C4-2B (cell line): ENCODE data around the gene CNN1.

Experiments used
- H3K27ac ChIP-seq: fragments of 450-650 bp; 2 replicates; pipeline ENCODE4 v1.5.1; 2017
- ZFX ChIP-seq: fragments of 450-650 bp; IDR thresholded peaks from 2 replicates; pipeline ENCODE4 v1.6.1; 2017
- TF ChIP-seq, protein P1 (sequence below): fragments of 450-650 bp; conservative IDR thresholded peaks from 2 replicates; pipeline ENCODE4 v1.5.1; 2017; ENCODE audit warnings: mild to moderate bottlenecking

CNN1 gene

DNA sequence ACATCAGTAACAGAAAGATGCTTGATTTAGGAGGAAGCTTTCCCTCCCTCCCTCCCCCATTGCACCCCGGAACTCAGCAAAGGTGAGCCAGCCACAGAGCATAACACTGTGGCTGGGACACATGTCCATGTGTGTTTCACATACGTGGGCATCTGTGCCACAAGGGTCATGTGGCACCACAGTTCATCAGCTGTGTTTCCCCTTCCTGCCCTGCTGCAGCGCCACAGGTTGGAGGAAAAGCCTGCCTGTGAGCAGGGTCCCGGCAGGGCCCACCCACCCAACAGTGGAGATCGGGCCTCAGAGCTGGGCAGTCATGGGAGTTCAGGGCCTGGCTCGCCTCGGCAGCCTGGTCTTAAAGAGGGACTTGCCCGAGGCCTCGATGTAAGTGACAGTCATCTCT lies 36.0 kb downstream of the CNN1 start:
- H3K27ac ChIP-seq = no peak overlapping the region
- TF ChIP-seq ZFX = no peak
- TF ChIP-seq, protein P1, sequence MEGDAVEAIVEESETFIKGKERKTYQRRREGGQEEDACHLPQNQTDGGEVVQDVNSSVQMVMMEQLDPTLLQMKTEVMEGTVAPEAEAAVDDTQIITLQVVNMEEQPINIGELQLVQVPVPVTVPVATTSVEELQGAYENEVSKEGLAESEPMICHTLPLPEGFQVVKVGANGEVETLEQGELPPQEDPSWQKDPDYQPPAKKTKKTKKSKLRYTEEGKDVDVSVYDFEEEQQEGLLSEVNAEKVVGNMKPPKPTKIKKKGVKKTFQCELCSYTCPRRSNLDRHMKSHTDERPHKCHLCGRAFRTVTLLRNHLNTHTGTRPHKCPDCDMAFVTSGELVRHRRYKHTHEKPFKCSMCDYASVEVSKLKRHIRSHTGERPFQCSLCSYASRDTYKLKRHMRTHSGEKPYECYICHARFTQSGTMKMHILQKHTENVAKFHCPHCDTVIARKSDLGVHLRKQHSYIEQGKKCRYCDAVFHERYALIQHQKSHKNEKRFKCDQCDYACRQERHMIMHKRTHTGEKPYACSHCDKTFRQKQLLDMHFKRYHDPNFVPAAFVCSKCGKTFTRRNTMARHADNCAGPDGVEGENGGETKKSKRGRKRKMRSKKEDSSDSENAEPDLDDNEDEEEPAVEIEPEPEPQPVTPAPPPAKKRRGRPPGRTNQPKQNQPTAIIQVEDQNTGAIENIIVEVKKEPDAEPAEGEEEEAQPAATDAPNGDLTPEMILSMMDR = no peak

DNA sequence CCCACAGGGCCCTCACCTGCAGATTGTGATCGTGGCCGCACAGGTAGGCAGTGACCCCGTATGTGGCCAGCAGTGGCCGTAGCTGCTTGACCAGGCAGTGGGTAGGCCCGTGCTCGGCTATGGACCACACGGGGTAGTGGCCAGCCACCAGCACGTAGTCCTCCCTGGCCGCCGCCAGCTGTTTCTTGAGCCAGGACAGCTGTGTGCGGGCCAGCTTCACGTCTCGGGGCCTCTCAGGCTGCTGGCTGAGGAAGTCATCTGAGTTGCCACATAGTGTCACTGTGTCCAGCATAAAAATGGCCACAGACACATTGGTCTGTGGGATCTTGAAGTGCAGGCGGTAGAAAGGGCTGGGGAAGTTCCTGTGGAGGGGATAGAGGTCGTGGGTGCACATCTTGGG lies 37.6 kb downstream of the CNN1 start:
- H3K27ac ChIP-seq = no peak overlapping the region
- TF ChIP-seq, protein P1 = no peak

DNA sequence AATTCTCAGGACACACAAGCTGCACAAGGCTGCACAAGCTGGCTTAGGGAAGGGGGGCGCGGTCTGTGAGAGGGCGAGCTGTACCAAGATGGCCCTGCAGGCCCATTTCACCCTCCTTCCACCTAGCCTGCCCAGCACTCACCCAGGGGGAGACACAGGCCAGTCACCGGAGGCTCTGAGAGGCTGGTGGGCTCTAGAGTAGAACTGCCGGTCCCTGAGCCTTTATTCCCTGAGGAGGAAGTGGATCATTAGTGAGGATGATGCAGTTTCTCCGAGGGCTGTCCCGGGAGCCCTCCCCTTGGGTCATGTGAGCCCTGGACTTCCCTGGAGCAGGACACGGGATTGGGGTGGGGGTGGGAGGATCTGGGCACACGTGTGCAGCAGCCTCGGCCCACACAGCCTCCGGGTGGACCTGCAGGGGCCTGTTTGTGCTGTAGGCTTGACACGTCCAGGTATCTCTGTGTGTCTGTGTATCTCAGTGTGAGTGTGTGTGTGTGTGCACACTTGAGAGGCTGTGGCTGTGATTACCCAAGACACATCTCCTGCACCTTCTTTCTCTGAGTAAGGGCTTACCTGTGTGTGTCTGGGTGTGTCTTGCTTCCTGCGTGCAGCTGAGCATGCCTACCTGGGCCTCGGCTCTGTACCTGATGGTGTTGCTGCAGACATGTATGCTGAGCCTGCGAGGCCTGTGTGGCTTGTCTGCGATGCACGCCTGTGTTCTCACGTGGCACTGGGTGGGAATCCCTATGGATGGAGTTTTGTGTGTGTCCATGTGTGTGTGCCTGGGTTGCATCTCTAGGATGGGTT lies 39.0 kb downstream of the CNN1 start, which contains the start of gene ACP5:
ACP5 (minus strand) TSS at position 195 of the 807 bp plus-strand sequence. CDS start 328 bp downstream, outside the sequence.
- no peak for TF ChIP-seq ZFX
- TF ChIP-seq, protein P1 = no peak

DNA sequence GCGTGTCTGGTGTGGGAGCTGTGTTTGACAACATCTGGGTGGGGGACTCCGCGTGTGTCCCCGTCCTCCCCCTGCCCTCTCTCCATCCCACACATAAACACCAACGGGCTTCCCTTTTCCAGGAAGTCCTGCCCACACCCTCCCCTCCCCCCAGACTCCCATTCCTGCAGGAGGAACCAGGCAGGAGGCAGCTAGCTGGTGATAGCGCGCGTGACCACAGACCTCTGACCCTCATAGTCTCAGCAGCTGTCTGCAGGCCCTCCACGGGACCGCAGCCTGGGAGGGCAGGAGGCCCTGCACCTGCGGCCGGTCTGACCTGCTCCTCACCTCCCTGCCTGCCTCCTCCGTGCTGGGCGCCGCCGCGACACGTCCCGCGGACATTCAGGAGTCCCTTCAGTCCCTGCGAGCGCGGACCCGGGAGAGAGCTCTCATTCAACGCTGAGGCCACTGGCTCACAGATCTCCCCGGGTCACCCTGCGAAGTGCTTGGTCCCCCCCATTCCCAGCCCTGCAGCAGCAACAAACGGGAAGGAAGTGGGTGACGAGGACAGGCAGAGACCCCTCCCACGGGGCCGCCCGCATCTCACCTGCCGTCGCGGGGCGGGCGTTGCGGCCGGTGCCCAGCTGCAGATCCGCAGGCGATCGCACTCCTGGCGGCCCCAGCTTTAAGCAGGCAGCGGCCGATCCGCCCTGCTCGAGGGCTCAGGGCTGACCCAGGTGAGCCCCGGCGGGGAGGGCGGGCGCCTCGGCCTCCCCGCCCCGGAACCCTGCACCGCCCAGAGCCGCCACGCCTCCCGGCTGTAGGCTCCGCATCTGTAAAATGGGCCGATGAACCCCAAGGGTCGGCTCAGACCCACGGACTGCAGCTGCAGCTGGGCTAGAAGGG lies 39.8 kb downstream of the CNN1 start:
- H3K27ac ChIP-seq = no peak overlapping the region
- TF ChIP-seq, protein P1 = no peak
- no peak for TF ChIP-seq ZFX

More for the DNA sequence above, 39.0 kb downstream of the CNN1 start, which contains the start of gene ACP5:
- H3K27ac ChIP-seq = no peak within 1 kb of the TSS

DNA sequence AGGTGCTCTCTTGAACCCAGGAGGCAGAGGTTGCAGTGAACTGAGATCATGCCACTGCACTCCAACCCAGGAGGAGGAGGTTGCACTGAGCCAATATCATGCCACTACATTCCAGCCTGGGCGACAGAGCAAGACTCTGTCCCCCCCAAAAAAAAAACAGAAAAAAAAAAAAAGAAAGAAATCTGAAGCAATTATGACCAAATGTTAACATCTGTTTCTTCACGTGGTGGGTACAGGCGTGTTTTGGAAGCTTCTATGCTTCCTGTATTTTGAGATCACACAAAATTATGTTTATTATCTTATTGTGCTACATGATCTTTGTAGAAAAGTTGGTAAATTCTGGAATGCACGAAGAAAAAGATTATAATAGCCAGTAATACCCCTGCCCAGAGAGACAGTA lies 41.5 kb downstream of the CNN1 start:
- TF ChIP-seq, protein P1 = no peak
- TF ChIP-seq ZFX = no peak
- H3K27ac ChIP-seq = no peak overlapping the region

DNA sequence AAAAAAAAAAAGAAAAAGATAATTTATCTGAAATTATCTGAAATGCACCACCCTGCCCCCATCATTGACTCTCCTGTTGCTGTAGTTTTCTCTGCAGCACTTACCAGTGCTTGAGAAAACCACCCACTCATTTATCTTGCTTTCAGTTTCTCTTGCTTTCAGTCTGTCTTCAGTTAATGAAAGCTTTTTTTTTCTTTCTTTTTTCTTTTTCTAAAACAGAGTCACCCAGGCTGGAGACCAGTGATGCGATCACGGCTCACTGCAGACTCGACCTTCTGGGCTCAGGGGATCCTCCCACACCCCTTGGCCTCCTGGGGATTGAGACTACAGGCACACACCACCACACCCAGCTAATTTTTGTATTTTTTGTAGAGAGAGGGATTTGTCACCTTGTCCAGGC lies 43.1 kb downstream of the CNN1 start:
- peak overlapping the region; percentile 80 for H3K27ac ChIP-seq
- TF ChIP-seq, protein P1 = no peak
- no peak for TF ChIP-seq ZFX

DNA sequence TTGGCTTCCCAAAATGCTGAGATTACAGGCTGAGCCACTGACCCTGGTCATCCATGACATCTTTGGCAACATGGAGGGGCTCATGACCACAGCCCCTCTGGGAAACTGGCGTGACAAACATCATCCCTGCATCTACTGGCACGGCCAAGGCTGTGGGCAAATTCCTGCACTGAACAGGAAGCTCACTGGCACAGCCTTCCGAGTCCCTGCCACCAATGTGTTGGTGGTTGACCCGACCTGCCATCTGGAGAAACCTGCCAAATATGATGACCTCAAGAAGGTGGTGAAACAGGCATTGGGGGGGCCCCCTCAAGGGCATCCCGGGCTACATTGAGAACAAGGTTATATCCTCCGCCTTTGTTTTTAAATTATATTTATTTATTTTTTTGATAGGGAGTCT lies 47.7 kb downstream of the CNN1 start:
- H3K27ac ChIP-seq = no peak overlapping the region
- no peak for TF ChIP-seq ZFX
- TF ChIP-seq, protein P1 = no peak
